Neural crest cell (in vitro differentiated cells): Measurements from ENCODE around the gene SPATA12. TPM values are rescaled to one million over a fixed set of nuclear protein-coding genes. Genes with fewer than 3 reads are reported as not detected.

Source experiments
- DNase-seq: peaks from one replicate; pipeline ENCODE4 v3.0.0; 2021; ENCODE audit warnings: low read depth, mixed read lengths, low spot score
- H3K27ac Mint-ChIP-seq: one replicate; pipeline ENCODE4 v1.8.0; 2021; ENCODE audit warnings: mild to moderate bottlenecking, mixed read lengths; ENCODE audit not compliant: unreplicated experiment
- H3K27me3 Mint-ChIP-seq: 2 replicates; pipeline ENCODE4 v1.8.0; 2021; ENCODE audit warnings: low read depth, mild to moderate bottlenecking, mixed read lengths
- H3K36me3 Mint-ChIP-seq: 2 replicates; pipeline ENCODE4 v1.8.0; 2021; ENCODE audit warnings: low read depth, mild to moderate bottlenecking, mixed read lengths
- H3K4me1 Mint-ChIP-seq: 2 replicates; pipeline ENCODE4 v1.8.0; 2021; ENCODE audit warnings: mixed read lengths
- H3K4me3 Mint-ChIP-seq: one replicate; pipeline ENCODE4 v1.8.0; 2021; ENCODE audit warnings: mild to moderate bottlenecking, mixed read lengths
- H3K9me3 Mint-ChIP-seq: 2 replicates; pipeline ENCODE4 v1.8.0; 2021; ENCODE audit warnings: mixed read lengths
- total RNA-seq: library from RNA; stranded (reverse); gene quantifications from 2 replicates; pipeline ENCODE4 v1.2.1, GENCODE V29; 2021
- TF ChIP-seq, protein P1 (sequence below): fragments of 200-600 bp; sonication (generic); conservative IDR thresholded peaks from 2 replicates; pipeline ENCODE4 v1.5.0; 2021; ENCODE audit warnings: antibody characterized with exemption, mild to moderate bottlenecking

SPATA12 gene
- total RNA-seq, 1 donor from 2014 or later: not detected

DNA sequence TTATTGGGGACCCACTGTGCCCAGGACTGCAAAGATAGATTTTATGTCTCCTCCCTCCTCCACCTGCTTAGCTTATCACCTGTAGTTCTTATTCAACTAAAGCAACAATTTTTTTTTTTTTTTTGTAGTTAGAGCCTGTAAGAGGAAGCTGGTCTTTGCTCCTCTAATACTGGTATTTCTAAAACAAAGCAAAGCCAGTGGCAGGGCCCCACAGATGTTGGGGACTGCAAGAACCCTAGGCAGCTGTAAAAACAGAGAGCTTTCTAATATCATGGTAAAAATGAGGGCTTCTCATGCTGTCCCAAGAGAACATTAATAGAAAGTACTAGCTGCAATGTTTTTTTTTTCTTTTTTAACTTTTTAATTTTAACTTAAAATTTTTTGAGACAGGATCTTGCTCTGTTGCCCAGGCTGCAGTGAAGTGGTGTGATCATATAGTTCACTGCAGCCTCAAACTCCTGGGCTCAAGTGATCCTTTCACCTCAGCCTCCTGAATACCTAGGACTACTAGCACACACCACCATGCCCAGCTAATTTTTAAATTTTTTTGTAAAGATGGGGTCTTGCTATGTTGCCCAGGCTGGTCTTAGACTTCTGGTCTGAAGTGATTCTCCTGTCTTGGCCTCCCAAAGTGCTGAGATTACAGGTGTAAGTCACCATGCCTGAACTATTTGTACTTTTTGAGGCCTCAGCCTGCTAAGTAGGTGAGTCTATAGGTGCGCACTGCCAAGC, 27.1 kb downstream of the SPATA12 start:
- Mint-ChIP-seq H3K27me3 (no peaks in the 10 kb centered on the region), H3K4me3 (no peak overlapping the region)

DNA sequence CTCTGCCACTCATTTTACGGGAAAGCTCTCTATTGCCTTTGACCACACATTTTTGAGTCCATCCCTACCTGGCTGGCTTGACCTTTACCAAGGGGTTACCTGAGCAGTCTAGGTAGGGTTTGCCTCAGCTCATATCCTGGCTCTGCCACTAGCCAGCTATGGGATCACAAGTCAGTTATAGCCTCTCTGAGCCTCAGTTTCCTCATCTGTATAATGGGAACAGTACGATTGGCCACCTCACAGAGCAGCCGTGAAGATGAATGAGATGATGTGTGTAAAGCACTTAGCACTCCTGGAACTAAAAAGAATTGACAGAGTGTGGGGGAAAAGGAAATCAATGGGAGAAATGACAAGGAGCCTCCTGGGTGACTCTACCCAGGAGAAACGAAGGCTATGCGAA, 28.0 kb downstream of the SPATA12 start:
- DNase-seq: no peak
- Mint-ChIP-seq H3K36me3 (peaks cover 4% of the 10 kb centered on the region), H3K27me3 (no peaks in the 10 kb centered on the region), H3K27ac (no peak overlapping the region), H3K4me3 (no peak overlapping the region), H3K4me1 (peaks cover 26% of the 10 kb centered on the region), H3K9me3 (no peaks in the 10 kb centered on the region)
- TF ChIP-seq, protein P1, sequence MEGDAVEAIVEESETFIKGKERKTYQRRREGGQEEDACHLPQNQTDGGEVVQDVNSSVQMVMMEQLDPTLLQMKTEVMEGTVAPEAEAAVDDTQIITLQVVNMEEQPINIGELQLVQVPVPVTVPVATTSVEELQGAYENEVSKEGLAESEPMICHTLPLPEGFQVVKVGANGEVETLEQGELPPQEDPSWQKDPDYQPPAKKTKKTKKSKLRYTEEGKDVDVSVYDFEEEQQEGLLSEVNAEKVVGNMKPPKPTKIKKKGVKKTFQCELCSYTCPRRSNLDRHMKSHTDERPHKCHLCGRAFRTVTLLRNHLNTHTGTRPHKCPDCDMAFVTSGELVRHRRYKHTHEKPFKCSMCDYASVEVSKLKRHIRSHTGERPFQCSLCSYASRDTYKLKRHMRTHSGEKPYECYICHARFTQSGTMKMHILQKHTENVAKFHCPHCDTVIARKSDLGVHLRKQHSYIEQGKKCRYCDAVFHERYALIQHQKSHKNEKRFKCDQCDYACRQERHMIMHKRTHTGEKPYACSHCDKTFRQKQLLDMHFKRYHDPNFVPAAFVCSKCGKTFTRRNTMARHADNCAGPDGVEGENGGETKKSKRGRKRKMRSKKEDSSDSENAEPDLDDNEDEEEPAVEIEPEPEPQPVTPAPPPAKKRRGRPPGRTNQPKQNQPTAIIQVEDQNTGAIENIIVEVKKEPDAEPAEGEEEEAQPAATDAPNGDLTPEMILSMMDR: no peak

More for the DNA sequence above, 27.1 kb downstream of the SPATA12 start:
- Mint-ChIP-seq H3K27ac (no peak overlapping the region), H3K4me1 (peaks cover 26% of the 10 kb centered on the region), H3K9me3 (no peaks in the 10 kb centered on the region), H3K36me3 (peaks cover 2% of the 10 kb centered on the region)
- TF ChIP-seq, protein P1: no peak
- DNase-seq: no peak

DNA sequence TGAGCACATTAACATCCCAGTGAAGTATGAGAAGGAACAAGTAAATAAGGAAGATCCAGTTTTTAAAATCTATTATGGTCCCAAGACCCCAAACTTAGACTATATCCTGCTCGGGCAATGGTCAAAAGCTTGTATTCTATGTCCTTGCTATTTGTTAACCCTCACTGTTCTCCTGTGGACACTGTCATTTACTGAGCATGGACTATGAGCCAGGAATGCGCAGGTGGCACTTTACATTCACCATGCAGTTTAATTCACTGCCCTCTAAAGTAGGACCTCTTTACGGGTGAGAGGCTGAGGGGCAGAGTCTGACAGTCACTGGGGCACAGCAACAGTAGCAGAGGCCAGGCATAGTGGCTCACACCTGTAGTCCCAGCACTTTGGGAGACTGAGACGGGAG, 28.6 kb downstream of the SPATA12 start:
- Mint-ChIP-seq H3K4me1 (peaks cover 26% of the 10 kb centered on the region), H3K27ac (peak overlapping the region; percentile 81), H3K27me3 (no peaks in the 10 kb centered on the region), H3K4me3 (no peak overlapping the region), H3K9me3 (no peaks in the 10 kb centered on the region), H3K36me3 (peaks cover 8% of the 10 kb centered on the region)
- no peak for DNase-seq
- TF ChIP-seq, protein P1: no peak

DNA sequence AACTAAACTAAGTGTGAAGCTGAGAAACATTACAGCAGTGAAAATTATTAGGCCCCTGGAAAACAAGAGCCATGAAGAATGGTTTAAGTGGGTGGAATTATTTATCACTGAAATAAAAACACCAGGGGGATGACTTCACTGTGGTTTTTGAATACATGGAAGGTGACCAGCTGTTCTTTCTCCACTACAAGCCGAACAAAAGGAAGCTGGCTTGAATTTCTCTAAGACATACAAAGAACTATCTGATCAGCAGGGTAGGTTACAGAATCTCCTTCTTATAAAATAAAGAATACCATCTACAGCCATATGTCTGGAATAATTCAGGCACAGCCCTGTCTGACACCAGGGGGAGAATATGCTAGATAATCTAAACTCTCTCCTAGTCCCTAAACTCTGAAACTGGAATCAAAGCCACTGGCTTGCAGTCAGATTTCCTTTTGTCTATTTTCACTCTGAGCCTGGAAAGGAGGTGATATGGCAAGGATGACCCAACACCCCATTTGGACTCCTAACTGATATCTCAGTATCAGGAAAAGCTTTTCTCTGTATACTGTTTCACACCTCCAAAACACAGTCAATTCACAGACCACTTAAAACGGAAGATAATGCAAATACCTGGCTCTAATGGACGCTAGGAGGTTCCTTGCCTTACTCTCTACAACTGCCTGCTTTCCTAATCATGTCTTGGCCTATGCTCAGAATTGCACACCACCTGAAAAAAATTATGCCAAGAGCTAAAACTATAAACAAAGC, 31.2 kb downstream of the SPATA12 start:
- no peak overlapping the region for H3K4me3 Mint-ChIP-seq
- DNase-seq: no peak
- no peaks in the 10 kb centered on the region for H3K27me3 Mint-ChIP-seq
- H3K4me1 Mint-ChIP-seq: peaks cover 18% of the 10 kb centered on the region
- H3K27ac Mint-ChIP-seq: no peak overlapping the region
- TF ChIP-seq, protein P1: no peak
- no peaks in the 10 kb centered on the region for H3K9me3 Mint-ChIP-seq
- H3K36me3 Mint-ChIP-seq: peaks cover 13% of the 10 kb centered on the region

DNA sequence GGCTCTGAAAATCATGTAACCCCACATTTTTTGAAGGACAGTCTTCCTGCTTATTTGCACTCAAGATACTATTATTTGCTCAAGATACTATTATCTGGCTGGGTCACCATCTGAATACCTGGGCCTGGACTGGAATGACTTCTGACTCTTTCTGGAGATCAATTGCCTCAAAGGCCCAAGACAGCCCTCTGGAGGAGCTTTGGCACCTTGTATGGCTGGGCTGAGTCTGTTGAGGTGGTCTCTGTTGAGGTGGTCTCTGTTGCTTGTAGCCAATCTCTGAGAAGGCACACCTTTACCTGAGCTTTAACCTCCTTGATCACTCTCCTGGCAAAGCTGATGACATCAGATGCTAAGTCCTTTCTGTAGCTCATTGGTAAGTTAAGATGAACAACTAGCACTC, 33.0 kb downstream of the SPATA12 start:
- DNase-seq: no peak
- Mint-ChIP-seq H3K4me3 (no peak overlapping the region), H3K4me1 (peaks cover 18% of the 10 kb centered on the region), H3K36me3 (peaks cover 13% of the 10 kb centered on the region), H3K27ac (no peak overlapping the region), H3K27me3 (no peaks in the 10 kb centered on the region), H3K9me3 (no peaks in the 10 kb centered on the region)
- TF ChIP-seq, protein P1: no peak
